ENCODE data around the gene RFX3.

Gene RFX3

DNA sequence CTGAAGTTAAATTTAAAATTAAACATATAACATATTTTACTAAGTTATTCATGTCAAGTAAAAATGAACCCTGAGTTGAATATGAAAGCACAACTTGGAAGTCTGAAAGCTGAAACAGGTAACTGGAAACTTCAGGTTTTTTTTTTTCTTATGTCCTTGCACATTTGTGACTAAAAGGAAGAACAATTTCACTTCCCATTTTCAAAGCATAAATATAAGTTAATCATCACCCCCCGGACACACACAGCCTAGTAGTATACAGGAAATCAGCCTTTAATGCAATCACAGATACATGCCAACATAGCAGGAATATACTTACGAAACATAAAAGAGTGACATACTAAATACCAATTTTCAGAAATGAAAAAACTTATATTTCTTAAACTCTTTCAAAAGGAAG lies 225.9 kb downstream of the RFX3 start:
- peak in 1 of 2 experiments; percentile 31 for DNase-seq (ENCODE audit: low read depth in 1 of 2, low spot score in 1 of 2)
- Histone ChIP-seq H3K4me3 (replicated peaks; ENCODE audit: insufficient read depth, low read length) (no peak overlapping the region), H3K27ac (replicated peaks) (no peak overlapping the region), H3K27me3 (ENCODE audit: insufficient read depth, poor library complexity, severe bottlenecking) (no peaks in the 10 kb centered on the region)
- TF ChIP-seq REST (IDR thresholded peaks at IDR 0.05; ENCODE audit: insufficient replicate concordance, low read depth) (no peak), GABPA (IDR thresholded peaks at IDR 0.05; ENCODE audit: low read depth) (no peak), SPI1 (IDR thresholded peaks at IDR 0.05; ENCODE audit: borderline replicate concordance, low read depth) (peak; percentile 82)

- TF ChIP-seq SPI1 (IDR thresholded peaks at IDR 0.05; ENCODE audit: borderline replicate concordance, low read depth), result peak; percentile 78
- TF ChIP-seq CTCF (IDR thresholded peaks at IDR 0.05; ENCODE audit: insufficient read depth, low read length), result no peak
- no peak for TF ChIP-seq REST (IDR thresholded peaks at IDR 0.05; ENCODE audit: insufficient replicate concordance, low read depth)
- Histone ChIP-seq H3K27ac (replicated peaks) (no peak overlapping the region), H3K4me3 (replicated peaks; ENCODE audit: insufficient read depth, low read length) (no peak overlapping the region), H3K27me3 (ENCODE audit: insufficient read depth, poor library complexity, severe bottlenecking) (no peaks in the 10 kb centered on the region)
- DNase-seq (ENCODE audit: low read depth in 1 of 2, low spot score in 1 of 2), result peak in 1 of 2 experiments; percentile 6
These were observed 229.3 kb downstream of the RFX3 start for GRCh38 chr9:3296536-3296935.

GRCh38 chr9:3292311-3292710 lies 233.5 kb downstream of the RFX3 start:
- Histone ChIP-seq H3K27ac (replicated peaks) (no peak overlapping the region), H3K27me3 (ENCODE audit: insufficient read depth, poor library complexity, severe bottlenecking) (no peaks in the 10 kb centered on the region), H3K4me3 (replicated peaks; ENCODE audit: insufficient read depth, low read length) (no peak overlapping the region)
- TF ChIP-seq REST (IDR thresholded peaks at IDR 0.05; ENCODE audit: insufficient replicate concordance, low read depth), result no peak
- TF ChIP-seq SPI1 (IDR thresholded peaks at IDR 0.05; ENCODE audit: borderline replicate concordance, low read depth), result no peak
- no peak for TF ChIP-seq GABPA (IDR thresholded peaks at IDR 0.05; ENCODE audit: low read depth)
- no peak for TF ChIP-seq POLR2AphosphoS5 (IDR thresholded peaks at IDR 0.05; ENCODE audit: low read depth)
- no peak for TF ChIP-seq CTCF (IDR thresholded peaks at IDR 0.05; ENCODE audit: insufficient read depth, low read length)
- no peak for DNase-seq (ENCODE audit: low read depth in 1 of 2, low spot score in 1 of 2)

Measured in HL-60 (cell line).